HG02571 (cell line): ENCODE data around the gene STK25.

Source experiments
- ATAC-seq: cut with Tn5 transposase; IDR thresholded peaks from one replicate; pipeline ENCODE4 v1.9.1; 2021; ENCODE audit warnings: mild to moderate bottlenecking, moderate library complexity; ENCODE audit not compliant: unreplicated experiment

STK25 gene

DNA sequence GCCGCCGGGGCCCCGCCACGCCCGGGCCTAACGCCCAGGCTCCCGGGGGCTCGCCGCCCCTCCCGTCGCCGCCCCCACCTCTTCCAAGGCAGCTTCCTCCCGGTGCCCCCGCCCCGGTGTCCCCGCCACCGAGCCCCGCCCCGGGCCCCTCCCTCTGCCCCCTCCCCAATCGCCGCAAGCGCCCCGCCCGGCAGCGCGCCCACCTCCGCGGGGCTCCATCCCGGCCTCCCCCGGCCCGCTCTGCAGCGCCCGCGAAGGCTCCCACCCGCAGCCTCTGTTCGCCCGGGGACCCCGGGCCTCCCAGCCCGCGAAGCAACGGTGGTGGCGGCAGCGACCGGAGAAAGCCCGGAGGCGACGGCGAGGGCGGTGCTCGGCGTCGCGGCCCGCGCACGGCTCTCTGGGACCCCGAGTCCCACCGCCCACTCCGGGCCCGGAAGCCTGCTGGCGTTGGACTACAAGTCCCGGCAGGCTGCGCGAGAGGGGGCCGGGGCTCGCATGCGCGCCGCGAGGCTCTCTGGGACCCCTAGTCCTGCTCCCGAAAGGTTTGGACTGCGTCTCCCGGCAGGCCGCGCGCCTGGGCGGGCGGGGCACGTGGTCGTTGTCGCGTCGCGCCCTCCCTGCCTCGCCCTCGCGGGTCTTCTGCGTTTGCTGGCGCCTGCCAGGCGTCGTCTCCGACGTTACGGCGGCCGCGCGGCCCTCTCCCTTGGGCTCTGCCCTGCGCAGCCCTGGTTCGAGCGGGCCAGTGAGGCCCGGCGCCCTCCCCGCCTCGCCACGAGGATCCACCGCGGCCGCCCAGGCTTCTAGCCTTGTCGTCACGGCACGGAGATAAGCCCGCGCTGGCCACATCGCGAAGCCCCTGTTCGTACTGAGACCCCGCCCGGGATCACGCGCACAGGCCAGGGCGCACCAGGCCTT is at the start of gene STK25:
Gene STK25, minus strand, starts transcription at position 345 of the 915 bp plus-strand sequence. CDS start 549 bp downstream, outside the sequence.
- ATAC-seq, result peak; percentile 89

DNA sequence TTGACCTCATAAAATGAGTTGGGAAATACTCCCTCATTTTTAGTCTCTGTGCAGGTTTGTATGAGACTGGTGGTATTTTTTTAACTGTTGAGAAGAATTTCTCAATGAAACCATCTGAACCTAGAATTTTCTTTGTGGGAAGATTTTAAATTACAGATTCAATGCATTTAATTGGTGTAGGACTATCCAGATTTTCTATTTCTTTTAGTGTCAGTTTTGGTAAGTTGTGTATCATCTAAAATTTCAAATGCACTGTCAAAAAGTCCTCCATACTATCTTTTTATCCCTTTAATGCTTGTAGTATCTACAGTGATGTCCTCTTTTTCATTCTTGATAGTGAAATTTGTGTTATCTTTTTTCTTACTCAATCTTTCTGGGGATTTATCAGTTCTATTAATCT is 48.4 kb upstream of the STK25 start:
- ATAC-seq, result no peak

DNA sequence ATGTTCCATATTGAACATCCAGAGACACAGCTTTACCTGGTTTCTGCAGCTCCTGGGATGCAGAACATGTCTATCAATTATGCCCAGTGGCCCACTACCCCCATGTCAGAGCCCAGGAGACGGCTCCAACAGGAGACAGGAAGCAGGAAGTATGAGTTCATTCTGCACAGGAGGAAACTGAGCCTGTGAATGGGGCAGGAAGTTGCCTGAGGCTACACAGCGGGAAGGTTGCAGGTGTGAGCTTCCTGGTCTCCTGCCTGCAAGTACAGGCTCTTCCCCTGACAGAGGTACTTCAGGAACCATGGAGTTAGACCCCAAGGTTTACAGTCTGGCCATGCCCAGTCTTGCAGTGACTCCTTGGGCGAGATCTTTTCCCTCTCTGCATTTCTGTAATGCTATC is 47.3 kb upstream of the STK25 start:
- no peak for ATAC-seq

DNA sequence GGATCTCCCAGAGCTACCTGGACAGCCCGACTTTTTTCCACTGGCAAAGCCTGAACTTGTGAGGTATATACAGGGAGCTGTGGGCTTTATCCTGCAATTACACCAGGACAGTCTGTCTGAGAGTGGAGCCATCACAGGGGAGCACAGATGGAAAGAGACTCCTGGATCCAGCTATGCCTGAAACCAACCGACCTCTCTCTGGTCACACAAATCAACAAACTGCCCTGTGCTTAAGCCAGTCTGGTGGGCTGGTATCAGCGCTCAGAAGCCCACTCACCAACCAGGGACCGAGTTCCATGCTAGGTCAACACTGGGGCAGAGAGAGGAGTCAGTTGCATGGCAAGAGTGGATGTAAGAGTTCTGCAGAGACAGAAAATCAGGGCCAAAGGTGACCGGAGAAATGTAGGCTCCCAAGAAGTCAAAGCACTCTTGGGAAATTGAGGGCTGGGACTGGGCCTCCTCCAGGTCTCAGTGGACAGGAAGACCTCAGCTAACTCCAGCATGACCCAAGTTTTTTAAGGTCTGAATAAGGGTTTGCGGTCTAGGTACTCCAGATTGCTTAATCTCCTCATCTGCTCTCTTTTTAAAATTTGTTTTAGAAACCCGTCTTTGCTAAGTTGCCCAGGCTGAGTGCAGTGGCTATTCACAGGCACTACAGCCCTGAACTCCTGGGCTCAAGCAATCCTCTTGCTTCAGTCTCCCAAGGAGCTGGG is 46.4 kb upstream of the STK25 start:
- no peak for ATAC-seq

DNA sequence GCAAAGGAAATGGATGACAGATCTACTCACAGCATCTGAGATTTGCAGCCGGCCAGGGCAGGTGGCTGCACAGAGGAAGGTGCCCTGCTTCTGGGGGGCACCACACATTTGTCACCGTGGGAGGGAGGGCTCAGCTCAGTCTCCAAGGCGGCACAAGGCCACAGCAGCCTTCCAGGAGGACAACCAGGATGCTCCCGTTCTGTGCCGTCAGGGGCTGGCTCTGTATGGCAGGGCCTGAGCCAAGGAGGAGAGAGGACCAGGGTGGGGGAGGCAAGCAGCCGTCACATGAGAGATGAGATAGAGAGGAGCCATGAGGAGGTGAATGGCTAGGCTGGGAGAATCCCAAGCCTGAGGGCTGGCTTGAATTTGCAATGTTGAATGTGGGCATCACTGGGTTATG is 45.6 kb upstream of the STK25 start:
- ATAC-seq, result no peak

DNA sequence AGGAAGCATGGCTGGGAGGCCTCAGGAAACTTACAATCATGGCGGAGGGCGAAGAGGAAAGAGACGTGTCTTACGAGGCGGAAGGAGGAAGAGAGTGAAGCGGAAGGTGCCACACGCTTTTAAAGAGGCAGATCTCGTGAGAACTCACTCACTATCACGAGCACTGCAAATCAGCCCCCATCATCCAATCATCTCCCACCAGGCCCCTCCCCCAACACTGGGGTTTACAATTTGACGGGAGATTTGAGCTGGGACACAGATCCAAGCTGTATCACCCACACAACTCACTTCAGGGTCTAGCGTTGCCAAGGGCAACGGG is 45.1 kb upstream of the STK25 start:
- no peak for ATAC-seq

DNA sequence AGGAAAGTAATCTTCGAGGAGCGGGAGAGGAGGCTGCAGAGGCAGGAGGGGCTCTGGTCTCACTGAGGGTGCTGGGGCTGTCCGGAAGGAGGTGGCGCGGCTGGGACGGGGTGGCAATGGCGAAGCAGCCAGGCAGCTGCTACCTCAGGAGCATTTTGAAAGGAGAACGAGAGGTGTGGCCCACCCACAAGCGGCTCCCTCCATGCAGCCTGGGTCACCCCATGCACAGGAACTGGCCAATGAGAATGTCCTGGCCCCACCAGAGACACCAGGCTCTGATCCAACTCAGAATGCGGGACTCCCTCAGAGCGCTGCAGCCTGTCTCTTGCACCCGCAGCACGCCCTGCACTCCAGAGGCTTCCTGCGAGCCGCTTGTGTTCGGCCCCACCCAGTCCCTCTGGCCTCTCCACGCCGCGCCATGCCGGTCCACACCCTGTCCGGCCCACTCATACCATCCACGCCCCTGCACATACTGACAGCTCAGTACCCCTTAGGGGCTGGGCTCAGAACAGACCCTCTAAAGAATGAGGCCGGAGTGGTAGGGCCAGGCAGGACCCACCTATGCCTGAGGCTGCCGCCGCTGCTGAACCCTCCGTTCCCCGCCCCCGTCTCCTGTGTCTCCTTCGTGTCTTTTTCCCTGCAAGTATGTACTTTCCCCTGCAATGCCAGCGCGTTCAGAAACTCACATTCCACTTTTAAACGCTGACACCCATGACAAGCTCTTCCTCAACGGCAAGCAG is 43.8 kb upstream of the STK25 start:
- no peak for ATAC-seq

DNA sequence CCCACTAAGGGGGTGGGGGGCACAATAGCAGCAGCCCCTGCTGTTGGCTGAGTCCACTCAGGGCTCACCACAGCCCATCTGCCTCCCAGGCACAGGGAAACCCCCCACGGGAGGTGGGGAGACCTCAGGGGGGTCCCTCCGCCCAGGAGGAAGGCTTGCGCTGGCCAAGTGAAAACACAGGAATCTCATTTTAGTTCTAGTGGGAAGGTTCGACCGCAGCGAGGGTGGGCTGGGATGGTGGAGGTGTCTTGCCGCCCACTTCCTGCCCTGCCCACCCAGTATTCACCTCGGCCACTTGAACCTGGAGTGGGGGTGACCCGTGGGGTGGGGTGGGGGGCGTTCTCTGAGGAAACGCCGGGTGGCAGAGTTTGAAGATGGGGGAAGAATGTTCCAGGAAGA is 43.2 kb upstream of the STK25 start:
- no peak for ATAC-seq

DNA sequence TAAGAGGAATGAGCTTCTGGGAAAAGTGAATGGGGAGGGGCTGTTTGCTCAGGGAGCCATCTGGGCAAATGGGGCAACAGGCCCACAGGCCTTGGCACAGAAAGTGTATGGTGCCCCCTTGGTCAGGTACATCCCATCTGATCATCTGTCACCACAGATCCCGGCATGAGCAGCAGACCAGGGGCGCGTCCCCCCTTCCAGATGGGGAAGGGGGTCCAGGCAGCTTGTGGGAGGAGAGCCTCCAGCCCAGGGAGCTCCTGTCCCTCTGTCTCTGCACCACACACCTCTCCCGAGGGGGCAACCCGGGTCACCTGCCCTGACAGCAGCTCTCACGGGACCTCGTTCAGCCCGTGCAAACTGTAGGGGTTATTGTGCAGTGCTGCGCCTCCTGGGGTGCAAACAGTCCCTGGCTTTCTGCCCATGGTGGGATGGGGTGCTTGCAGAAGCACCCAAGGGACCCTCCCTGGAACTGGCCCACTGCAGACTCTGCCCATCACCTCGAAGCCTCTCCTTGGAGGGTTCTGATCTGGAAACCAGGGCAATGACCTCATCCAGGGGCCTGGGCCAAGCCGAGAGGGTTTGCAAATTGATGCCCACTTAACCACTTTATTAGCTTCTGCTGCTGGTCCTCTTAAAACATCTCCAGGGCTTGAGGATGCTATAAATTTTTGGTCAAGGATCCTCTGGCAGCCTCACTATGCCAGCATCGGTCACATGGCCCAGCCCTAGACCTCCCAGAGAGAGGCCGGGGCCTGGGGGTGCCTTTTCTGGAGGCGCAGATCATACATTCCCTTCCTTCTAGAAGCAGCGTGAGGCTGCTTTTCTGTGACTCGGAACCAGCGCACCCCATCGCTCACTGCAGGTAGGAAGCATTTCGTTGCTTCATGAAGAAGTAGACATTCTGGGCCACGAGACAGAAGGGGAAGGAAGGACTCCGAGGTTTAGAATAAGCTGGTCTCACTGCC is 42.5 kb upstream of the STK25 start:
- ATAC-seq, result no peak

DNA sequence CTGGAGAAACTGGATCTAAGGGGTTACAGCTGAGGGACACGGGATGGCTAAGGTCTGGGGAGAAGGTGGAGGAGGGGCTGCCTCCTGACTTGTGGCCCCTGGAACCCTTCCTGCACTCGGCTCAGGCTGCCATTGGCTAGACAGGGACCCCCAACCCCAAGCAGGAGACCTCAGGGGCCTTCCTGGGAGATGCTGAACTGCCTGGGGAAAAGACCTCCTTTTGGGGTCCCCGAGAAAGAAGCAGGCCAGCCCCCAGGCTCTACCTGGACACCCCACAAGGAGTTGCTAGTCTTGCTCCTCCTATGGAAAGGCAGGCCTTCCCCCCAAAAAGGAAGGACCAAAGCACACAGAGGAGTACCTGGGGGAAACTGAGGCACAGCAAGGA is 40.1 kb upstream of the STK25 start:
- ATAC-seq, result no peak

DNA sequence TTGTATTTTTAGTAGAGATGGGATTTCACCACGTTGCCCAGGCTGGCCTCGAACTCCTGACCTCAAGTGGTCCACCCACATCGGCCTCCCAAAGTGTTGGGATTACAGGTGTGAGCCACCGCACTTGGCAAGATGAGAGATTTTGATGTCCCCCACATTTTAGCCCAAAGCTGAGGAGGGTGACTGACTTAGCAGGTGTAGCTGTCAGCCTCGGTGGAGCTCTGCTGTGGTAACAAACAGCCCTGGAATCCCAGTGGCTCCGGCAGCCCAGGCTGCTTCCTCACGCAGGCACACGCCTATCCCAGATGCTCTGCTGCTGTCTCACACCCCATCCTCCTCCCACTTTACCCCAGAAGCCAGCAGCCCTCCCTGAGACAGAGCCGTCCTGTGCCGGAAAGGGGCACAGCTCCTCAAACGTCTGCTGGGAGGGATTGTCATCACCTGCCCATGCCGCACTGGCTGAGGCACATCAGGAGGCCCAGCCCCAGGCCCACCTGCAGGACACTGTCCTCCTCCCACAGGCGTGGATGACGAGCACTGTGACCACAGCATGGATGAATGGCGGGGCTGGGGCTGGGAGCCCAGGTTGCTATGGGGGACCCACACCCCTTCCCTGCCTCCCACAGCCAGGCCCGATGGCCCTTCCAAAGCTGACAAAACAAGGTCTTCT is 39.5 kb upstream of the STK25 start:
- ATAC-seq, result no peak

DNA sequence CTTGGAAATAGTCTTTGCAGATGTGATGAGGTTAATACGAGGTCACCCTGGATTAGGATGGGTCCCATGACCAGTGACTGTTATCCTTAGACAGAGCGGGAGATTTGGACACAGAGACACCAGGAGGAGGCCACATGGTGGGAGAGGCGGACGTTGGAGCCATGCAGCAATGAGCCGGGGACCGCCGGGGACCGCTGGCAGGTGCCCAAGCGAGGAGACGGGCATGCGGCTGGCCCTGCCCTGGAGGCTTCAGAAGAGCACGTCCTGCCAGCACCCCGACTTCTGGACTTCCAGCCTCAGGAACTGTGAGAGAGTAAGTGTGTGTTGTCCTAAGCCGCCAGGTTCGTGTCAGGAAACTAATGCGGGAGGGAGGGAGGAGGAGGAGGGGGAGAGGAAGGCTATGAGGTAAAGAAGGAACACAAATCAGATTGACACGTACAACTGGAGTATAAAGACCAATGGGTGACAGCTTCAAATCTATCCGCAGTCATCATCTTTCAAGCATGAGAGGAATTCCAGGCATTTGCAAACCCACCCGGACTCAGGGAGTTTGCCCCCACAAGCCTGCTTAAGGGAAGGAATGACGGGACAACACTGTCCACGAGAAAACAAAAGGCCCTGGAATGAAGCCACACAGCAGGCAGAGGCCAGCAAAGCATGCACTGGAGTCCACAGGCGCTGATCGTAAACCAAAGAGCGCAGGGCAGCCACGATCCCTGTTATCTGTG is 38.6 kb upstream of the STK25 start:
- ATAC-seq, result no peak

DNA sequence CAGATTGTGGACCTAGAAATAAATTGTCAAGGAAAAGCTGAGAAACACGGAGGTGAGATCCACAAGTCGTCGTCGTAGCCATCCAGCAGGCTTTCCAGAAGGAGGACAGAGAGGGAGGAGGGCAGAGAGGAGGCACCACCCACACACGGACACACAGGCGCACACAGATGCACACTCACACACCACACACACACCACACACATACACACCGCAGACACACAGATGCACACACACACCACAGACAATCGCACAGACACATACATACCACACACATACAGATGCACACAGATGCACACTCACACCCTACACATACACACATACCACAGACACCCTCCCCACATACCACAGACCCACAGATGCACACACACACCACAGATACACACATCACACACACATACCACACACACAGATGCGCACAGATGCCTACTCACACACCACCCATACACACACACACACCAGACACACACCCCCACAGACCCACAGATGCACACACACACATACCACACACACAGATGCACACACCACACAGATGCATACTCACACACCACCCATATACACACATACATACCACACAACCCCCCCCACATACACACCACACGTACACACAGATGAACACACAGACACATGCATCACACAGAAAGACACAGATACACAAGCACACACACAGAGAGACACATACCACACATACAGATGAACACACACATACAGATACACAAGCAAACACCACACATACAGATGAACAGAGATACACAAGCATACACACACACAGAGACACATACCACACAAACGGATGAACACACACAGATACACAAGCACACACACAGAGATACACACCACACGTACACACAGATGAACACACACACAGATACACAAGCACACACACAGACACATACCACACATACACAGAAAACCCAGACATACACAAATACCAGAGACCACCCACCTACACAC is 37.4 kb upstream of the STK25 start:
- no peak for ATAC-seq

DNA sequence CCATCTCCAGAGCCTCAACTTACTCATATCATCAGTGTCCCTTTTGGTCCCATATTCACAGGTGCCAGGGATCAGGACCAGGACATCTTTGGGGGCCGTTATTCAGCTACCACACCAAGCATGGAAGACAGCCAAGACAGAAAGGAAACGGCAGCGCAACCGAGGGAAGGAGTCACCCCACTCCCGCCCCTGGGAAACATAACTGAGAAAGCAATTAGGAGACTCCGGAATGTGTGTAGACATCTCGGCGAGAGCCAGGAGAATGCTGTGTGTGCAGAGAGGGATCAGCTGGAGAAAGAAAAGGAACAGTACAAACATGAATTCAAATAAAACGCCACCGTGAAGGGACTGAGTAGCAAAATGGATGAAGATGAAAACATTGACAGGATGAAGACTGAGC is 36.7 kb upstream of the STK25 start:
- ATAC-seq, result no peak

DNA sequence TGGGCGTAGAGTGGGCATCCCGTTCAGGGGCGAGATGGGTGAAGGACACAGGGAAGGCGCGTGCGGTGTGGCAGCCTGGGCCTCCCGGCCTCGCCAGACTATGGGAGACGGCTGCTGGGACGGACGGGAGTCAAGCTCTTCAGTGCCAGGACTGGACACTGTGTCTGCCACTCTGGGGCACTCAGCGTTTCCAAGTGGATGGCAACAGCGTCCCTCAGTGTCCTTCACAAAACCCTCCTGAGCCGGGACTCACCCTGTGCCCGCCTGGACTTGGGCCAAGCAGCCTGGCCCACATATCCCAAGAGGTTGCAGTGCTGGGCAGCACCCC is 33.9 kb upstream of the STK25 start:
- ATAC-seq, result no peak

DNA sequence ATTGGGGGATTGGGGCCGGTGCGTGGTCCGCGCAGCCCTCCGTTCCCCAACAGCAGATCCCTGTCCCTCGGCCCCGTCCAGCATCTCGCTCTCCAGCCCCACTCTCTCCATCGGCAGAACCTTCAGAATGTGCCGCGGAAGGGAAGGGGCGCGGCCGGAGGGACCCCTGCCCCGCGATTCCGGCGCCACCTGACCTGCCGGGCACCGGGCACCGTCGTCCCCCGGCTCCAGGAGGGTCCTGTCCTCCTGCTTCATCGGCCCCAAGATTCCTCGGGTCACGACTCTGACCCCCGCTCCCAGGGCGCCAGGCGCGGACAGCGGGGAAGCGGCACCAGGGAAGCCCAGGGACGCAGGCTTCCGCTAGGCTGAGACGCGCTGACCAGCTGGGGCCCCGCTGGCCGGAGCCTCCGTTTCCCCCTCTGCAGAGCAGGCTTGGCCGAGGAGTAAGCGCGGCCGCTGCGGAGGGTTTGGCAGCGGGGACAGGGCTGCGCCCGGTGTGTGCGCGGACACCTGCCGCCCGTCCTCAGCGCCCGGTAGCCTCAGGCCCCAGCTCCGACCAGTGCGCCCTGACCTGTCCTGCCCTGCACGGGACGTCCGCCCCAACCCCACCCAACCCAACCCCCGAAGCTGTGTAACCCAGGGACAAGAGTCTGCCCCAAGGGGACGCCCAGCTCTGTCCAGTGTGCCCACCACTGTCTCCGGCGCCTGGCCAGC is 33.3 kb upstream of the STK25 start:
- no peak for ATAC-seq

DNA sequence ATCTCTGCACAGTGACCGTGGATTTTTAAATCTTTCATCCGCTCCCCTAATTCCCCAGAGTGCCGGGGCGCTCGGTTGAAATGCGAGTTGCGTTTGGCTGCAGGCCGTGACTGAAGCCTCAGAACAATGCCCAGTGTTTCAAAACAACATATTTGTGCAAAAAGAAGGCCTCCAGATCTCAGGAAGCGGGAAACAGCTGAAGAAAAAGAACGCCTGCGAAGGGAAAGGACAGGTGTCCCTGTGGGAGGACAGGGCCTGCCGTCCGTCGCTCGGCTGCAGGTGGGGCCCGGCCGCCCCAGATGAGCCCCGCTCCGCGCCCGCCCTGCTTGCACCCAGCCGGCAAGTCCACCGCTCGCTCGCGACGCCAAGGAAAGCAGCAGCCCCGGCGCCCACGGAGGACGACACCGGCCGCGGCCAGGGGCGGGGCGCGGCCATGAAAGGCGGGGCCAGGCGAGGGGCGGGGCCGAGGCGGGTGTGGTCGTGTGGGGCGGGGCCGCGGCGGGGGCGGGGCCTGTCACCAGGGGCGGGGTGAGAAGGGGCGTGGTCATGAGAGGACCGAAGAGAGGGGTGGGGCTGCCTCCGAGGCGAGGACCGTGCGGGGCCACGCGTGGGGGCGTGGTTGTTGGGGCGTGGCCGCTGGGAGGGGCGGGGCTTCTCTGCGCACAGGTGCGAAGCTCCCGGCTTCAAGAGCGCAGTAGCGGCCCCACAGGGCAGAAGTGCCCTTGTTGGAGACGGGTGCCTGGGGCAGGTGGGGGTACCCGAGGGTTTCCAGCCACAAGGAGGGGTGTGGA is 32.6 kb upstream of the STK25 start:
- ATAC-seq, result no peak
